CD4-positive, alpha-beta T cell treated with Interferon gamma for 1 hour (primary cell): ENCODE data around the gene CCDC51.
"Not testable (repeated sequence)": the region's sequence is repeated elsewhere in the genome, so short reads cannot be mapped to it uniquely, and the experiment has no call there.

ENCODE experiments used
- DNase-seq: peaks from one replicate; pipeline ENCODE4 v3.0.0-alpha.2; 2020

The CCDC51 gene

GRCh38 chr3:48404440-48405342 is 35.2 kb downstream of the CCDC51 start:
- no peak for DNase-seq

GRCh38 chr3:48403533-48404439 is 36.1 kb downstream of the CCDC51 start:
- no peak for DNase-seq

- no peak for DNase-seq
Observed at GRCh38 chr3:48402907-48403306, 37.0 kb downstream of the CCDC51 start.

- DNase-seq: no peak
Observed at GRCh38 chr3:48402281-48402732, 37.6 kb downstream of the CCDC51 start.

- not testable (repeated sequence) for DNase-seq
Observed at GRCh38 chr3:48401434-48401901, 38.5 kb downstream of the CCDC51 start.

- DNase-seq: peak; percentile 65
Observed at GRCh38 chr3:48400824-48401433, 39.0 kb downstream of the CCDC51 start.

- no peak for DNase-seq
Observed at GRCh38 chr3:48399387-48400172, 40.3 kb downstream of the CCDC51 start.

- no peak for DNase-seq
Observed at GRCh38 chr3:48398701-48399386, 41.1 kb downstream of the CCDC51 start.

GRCh38 chr3:48397767-48398681 is 41.9 kb downstream of the CCDC51 start:
- no peak for DNase-seq

- DNase-seq: no peak
Observed at GRCh38 chr3:48395714-48396113, 44.2 kb downstream of the CCDC51 start.

- no peak for DNase-seq
Observed at GRCh38 chr3:48394391-48394790, 45.5 kb downstream of the CCDC51 start.

GRCh38 chr3:48388966-48389365 is 51.0 kb downstream of the CCDC51 start:
- DNase-seq: no peak

GRCh38 chr3:48387634-48388033 is 52.3 kb downstream of the CCDC51 start:
- DNase-seq: no peak
